GM12865 (cell line): ENCODE results near the gene ELMOD2.
"Not testable (repeated sequence)": the region's sequence is repeated elsewhere in the genome, so short reads cannot be mapped to it uniquely, and the experiment has no call there.

Experiments
- DNase-seq: peaks from one replicate; pipeline ENCODE4 v3.0.0; 2010; ENCODE audit warnings: low read depth
- H3K4me3 ChIP-seq: 2 replicates; pipeline ENCODE4 v1.5.1; 2011; ENCODE audit warnings: mild to moderate bottlenecking, low read depth, low read length, control low read depth
- CTCF ChIP-seq: IDR thresholded peaks from 2 replicates; pipeline ENCODE4 v1.5.1; 2011; ENCODE audit warnings: low read length, control low read depth, low read depth, inconsistent platforms; ENCODE audit not compliant: insufficient read depth; ENCODE audit errors: missing control alignments

ELMOD2 gene

DNA sequence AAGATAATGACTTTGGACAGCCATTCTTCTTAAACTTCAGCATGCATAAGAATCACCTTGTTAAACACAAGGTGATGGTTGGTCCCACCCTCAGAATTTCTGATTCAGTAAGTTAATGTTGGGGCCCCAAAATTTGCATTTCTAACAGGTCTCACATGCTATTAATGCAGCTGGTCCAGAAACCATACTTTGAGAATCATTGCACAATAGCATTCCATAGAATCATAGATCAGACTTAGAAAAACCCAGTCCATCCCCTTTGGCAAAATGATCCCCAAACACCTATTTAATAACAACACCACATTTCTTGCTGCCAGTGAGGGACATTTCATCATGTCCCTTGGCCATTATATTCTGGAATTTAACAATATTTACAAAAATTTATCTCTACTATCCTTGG lies 19.7 kb upstream of the ELMOD2 start:
- H3K4me3 ChIP-seq = no peak overlapping the region
- no peak for DNase-seq
- no peak for TF ChIP-seq CTCF

DNA sequence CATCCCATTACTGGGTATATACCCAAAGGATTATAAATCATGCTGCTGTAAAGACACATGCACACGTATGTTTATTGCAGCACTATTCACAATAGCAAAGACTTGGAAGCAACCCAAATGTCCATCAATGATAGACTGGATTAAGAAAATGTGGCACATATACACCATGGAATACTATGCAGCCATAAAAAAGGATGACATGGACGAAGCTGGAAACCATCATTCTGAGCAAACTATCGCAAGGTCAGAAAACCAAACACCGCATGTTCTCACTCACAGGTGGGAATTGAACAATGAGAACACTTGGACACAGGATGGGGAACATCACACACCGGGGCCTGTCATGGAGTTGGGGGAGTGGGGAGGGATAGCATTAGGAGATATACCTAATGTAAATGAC lies 10.2 kb upstream of the ELMOD2 start:
- H3K4me3 ChIP-seq, DNase-seq: not testable (repeated sequence)

DNA sequence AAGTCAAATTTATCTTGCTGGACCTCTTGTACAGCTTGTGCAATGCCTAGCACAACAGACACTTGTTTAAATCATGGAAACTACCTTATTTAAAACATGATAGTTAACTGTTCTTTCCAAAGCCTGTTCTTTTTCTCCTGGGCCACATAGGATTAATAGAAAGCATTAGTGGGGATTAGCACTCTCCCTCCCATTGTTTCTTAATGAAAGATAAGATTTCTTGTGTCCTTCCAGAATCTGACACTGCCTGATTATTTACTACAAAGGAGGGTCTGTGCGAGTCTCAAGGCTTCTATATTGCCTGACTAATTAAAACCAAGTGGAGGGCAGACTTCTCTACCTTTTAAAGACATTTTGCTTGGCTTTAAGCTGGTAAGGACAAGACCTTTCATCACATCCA lies 8.5 kb upstream of the ELMOD2 start:
- TF ChIP-seq CTCF = no peak
- H3K4me3 ChIP-seq = no peak overlapping the region
- DNase-seq = no peak

DNA sequence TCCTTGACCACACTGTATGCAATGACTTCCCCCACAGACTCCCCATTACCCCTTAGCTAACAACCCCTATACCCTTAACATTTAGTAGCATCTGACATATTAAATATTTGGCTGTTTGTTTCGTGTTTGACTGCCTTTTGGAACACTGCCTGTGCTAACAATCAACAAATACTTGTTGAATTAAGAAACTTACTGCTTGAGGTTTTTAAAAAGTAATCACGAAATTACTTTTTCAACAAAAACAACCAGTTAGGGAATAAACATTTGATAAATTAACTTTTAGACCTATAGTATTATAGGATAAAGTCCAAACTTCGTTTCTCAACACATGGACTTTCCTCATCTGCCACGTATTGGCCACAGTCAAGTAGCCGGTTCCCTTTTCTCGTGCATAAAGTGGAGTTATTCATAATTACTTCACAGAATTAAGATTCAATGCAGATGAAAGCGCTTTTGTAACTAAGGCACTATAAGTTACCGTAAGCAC lies 555 bp upstream of the ELMOD2 start:
- TF ChIP-seq CTCF = no peak
- peak overlapping the region; percentile 63 for H3K4me3 ChIP-seq
- DNase-seq = no peak

DNA sequence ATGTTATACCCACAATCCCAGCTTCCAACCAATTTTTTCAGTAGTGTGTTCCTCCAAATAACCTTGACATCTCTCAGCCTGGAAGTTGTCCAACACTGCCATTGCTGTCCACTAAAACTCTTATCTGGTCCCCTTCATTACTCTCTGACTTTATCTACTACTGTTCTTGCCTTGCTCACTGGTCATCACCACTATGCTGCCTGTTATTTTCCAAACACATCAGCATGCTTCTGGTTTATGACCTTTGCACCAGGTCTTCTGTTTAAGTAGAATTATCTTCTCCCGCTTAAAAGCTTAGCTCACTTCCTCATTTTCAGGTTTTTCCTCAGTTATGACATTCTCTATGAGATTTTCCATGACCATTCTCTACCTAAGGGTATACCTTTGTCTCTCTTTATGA lies 5.5 kb downstream of the ELMOD2 start:
- DNase-seq = no peak
- no peak overlapping the region for H3K4me3 ChIP-seq
- no peak for TF ChIP-seq CTCF

- no peak overlapping the region for H3K4me3 ChIP-seq
- TF ChIP-seq CTCF = no peak
- no peak for DNase-seq
Measured at GRCh38 chr4:140533951-140534480, 10.0 kb downstream of the ELMOD2 start.

DNA sequence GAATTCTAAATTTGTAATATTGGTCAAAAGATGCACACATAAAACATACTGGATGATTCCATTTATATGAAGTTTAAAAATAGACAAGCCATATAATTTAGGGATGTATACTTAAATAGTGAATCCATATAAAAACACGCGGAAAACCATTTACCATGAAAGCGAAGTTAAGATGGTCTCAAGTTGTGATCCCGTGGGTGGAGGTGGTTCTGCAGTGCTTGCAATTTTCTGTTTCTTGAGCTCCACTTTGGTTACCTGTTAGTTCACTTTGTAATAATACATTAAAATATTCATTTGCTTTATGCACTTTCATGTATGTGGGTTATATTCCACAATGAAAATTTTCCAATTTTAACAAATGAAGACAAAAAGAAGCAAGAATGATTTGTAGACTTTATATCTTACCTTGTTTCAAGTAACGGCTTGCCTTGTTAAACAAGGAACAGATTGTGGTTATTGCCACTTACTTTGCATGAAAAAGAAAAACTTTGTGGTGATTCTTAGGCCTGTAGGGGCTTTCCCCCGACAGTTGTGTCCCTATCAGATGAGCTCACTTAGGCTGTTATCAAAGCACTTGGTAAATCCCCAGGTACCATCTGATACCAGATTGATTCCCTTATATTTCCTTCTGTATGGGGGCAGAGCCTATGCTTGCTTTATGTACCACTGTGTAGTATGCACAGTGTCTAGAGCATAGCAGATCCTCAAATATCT lies 32.6 kb downstream of the ELMOD2 start:
- peak; percentile 81 for DNase-seq
- no peak for TF ChIP-seq CTCF
- no peak overlapping the region for H3K4me3 ChIP-seq
